ENCODE measurements around the gene CDRT4. TPM values are rescaled to one million over a fixed set of nuclear protein-coding genes. Genes with fewer than 3 reads are reported as not detected.

CDRT4 gene
- total and polyA plus RNA-seq, 10 of the 15 experiments (the other 5 are each of a cell fraction or from before 2014, with no cell fraction given), result 0.11 to 1.3 (median 0.51) TPM; not detected in 3

DNA sequence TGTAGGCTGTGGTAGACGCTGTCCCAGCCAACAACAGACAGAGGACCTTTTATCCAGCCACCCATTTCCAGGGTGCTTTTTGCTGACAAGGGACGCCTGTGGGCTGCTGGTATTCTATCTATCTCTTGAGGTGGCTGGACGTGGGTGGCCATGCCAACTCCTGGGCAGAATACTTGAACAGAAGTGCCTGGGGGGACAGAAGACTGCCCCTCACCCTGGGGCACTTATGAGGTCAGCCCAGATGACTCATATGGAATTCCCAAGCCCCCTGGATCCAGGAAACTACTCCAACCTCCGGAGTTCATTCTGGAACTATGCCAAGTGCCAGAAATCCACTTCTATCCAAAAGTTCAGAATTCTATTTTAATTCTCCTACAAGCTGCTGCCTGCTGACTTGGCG, 61.3 kb downstream of the CDRT4 start (continued):
- TF ChIP-seq, protein P1, sequence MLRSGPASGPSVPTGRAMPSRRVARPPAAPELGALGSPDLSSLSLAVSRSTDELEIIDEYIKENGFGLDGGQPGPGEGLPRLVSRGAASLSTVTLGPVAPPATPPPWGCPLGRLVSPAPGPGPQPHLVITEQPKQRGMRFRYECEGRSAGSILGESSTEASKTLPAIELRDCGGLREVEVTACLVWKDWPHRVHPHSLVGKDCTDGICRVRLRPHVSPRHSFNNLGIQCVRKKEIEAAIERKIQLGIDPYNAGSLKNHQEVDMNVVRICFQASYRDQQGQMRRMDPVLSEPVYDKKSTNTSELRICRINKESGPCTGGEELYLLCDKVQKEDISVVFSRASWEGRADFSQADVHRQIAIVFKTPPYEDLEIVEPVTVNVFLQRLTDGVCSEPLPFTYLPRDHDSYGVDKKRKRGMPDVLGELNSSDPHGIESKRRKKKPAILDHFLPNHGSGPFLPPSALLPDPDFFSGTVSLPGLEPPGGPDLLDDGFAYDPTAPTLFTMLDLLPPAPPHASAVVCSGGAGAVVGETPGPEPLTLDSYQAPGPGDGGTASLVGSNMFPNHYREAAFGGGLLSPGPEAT (IDR thresholded peaks at IDR 0.05; ENCODE audit: low read depth), result no peak
- no peak for TF ChIP-seq SP1 (IDR thresholded peaks at IDR 0.05; ENCODE audit: low read depth, low read length)
- TF ChIP-seq, protein P2, sequence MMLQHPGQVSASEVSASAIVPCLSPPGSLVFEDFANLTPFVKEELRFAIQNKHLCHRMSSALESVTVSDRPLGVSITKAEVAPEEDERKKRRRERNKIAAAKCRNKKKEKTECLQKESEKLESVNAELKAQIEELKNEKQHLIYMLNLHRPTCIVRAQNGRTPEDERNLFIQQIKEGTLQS (IDR thresholded peaks at IDR 0.05; ENCODE audit: borderline replicate concordance, extremely low read depth, low read depth, low read length), result no peak
- no peak for TF ChIP-seq MXI1 (IDR thresholded peaks at IDR 0.05; ENCODE audit: low read depth, low read length)

DNA sequence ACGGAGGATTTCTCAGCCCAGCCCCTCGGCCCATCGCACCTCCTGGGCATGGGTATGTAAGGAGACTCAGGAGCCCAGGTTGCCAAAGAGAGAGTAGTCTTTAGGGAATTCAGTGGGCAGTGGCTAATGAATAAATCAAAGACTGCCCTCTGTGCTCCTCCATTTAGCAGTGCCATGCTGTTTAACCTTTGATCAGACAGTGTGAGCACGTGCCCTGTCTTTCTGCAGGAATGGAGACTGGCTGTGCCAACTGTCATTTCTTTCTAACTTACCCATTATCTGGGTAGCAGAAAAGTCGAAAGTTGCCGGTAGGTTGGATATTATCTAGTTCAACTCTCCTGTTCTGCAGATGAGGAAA, 62.4 kb downstream of the CDRT4 start:
- 50% methylated on average over 6 of the region's 6 CpGs for WGBS (ENCODE audit: insufficient coverage, insufficient replicate concordance, low lambda C conversion rate, missing lambda C conversion rate)
- no peak for FAIRE-seq
- intact Hi-C loops (cut with micrococcal nuclease; ENCODE audit: unreplicated experiment), result no loop called here
- Histone ChIP-seq H3K27ac (ENCODE audit: control insufficient read depth, insufficient read depth) (no peak overlapping the region), H3K36me3 (ENCODE audit: control insufficient read depth in 2 of 2, insufficient read depth in 2 of 2, low read length in 1 of 2) (no peaks in the 10 kb centered on the region), H3K9me3 (replicated peaks; ENCODE audit: control insufficient read depth, insufficient read depth, low read length) (no peaks in the 10 kb centered on the region), H3K4me1 (ENCODE audit: control insufficient read depth, insufficient read depth, low read length) (no peaks in the 10 kb centered on the region), H2AFZ (ENCODE audit: control insufficient read depth, low read depth, low read length) (no peak overlapping the region), H3K4me2 (ENCODE audit: control insufficient read depth, insufficient read depth) (no peak overlapping the region), H3K27me3 (replicated peaks in 1 of 2; ENCODE audit: control insufficient read depth in 2 of 2, insufficient read depth in 2 of 2, low read length in 1 of 2) (no peaks in the 10 kb centered on the region), H4K20me1 (ENCODE audit: control insufficient read depth, insufficient read depth) (no peaks in the 10 kb centered on the region), H3K4me3 (no peak overlapping the region), H3K79me2 (ENCODE audit: control insufficient read depth, insufficient read depth, low read length) (no peaks in the 10 kb centered on the region), H3K9ac (ENCODE audit: control insufficient read depth, insufficient read depth, low read length) (no peak overlapping the region)
- SMC1A ChIA-PET (ENCODE audit: uncharacterized antibody, unreplicated experiment), result no interaction called here
- TF ChIP-seq, protein P3, sequence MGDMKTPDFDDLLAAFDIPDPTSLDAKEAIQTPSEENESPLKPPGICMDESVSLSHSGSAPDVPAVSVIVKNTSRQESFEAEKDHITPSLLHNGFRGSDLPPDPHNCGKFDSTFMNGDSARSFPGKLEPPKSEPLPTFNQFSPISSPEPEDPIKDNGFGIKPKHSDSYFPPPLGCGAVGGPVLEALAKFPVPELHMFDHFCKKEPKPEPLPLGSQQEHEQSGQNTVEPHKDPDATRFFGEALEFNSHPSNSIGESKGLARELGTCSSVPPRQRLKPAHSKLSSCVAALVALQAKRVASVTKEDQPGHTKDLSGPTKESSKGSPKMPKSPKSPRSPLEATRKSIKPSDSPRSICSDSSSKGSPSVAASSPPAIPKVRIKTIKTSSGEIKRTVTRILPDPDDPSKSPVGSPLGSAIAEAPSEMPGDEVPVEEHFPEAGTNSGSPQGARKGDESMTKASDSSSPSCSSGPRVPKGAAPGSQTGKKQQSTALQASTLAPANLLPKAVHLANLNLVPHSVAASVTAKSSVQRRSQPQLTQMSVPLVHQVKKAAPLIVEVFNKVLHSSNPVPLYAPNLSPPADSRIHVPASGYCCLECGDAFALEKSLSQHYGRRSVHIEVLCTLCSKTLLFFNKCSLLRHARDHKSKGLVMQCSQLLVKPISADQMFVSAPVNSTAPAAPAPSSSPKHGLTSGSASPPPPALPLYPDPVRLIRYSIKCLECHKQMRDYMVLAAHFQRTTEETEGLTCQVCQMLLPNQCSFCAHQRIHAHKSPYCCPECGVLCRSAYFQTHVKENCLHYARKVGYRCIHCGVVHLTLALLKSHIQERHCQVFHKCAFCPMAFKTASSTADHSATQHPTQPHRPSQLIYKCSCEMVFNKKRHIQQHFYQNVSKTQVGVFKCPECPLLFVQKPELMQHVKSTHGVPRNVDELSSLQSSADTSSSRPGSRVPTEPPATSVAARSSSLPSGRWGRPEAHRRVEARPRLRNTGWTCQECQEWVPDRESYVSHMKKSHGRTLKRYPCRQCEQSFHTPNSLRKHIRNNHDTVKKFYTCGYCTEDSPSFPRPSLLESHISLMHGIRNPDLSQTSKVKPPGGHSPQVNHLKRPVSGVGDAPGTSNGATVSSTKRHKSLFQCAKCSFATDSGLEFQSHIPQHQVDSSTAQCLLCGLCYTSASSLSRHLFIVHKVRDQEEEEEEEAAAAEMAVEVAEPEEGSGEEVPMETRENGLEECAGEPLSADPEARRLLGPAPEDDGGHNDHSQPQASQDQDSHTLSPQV (IDR thresholded peaks at IDR 0.05), result no peak
- TF ChIP-seq PML (IDR thresholded peaks at IDR 0.05; ENCODE audit: low read length) (no peak), CEBPB (IDR thresholded peaks at IDR 0.05; ENCODE audit: borderline replicate concordance in 1 of 2, low read depth in 2 of 2, low read length in 2 of 2) (no peak), RCOR1 (conservative IDR thresholded peaks at IDR 0.05; ENCODE audit: low read depth, low read length) (no peak), JUNB (IDR thresholded peaks at IDR 0.05) (no peak), KAT2A (conservative IDR thresholded peaks at IDR 0.05; ENCODE audit: control insufficient read depth, low read depth, low read length) (no peak)
- TF ChIP-seq, protein P4, sequence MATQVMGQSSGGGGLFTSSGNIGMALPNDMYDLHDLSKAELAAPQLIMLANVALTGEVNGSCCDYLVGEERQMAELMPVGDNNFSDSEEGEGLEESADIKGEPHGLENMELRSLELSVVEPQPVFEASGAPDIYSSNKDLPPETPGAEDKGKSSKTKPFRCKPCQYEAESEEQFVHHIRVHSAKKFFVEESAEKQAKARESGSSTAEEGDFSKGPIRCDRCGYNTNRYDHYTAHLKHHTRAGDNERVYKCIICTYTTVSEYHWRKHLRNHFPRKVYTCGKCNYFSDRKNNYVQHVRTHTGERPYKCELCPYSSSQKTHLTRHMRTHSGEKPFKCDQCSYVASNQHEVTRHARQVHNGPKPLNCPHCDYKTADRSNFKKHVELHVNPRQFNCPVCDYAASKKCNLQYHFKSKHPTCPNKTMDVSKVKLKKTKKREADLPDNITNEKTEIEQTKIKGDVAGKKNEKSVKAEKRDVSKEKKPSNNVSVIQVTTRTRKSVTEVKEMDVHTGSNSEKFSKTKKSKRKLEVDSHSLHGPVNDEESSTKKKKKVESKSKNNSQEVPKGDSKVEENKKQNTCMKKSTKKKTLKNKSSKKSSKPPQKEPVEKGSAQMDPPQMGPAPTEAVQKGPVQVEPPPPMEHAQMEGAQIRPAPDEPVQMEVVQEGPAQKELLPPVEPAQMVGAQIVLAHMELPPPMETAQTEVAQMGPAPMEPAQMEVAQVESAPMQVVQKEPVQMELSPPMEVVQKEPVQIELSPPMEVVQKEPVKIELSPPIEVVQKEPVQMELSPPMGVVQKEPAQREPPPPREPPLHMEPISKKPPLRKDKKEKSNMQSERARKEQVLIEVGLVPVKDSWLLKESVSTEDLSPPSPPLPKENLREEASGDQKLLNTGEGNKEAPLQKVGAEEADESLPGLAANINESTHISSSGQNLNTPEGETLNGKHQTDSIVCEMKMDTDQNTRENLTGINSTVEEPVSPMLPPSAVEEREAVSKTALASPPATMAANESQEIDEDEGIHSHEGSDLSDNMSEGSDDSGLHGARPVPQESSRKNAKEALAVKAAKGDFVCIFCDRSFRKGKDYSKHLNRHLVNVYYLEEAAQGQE (IDR thresholded peaks at IDR 0.05; ENCODE audit: low read depth, low read length), result no peak
- no peak for DNase-seq (ENCODE audit: low read depth, low spot score)
- in situ Hi-C loops (cut with MboI), result no loop called here
- RAD21 ChIA-PET (ENCODE audit: unreplicated experiment), result no interaction called here
- POLR2A ChIA-PET, result no interaction called here
- ATAC-seq, result no peak
- BruUV-seq (replicated peaks), result no TSS peak
- CTCF ChIA-PET, result no interaction called here
